ENCODE data around the gene SLX4IP. TPM values are rescaled to one million over a fixed set of nuclear protein-coding genes. Genes with fewer than 3 reads are reported as not detected.
A peak's percentile ranks its signal among the peaks of the same experiment; 100 is the strongest.

SLX4IP gene
- total and polyA plus RNA-seq, 2 of the 13 experiments (the other 11 are each of a cell fraction or from before 2014, with no cell fraction given): 3.6 to 7.3 TPM

DNA sequence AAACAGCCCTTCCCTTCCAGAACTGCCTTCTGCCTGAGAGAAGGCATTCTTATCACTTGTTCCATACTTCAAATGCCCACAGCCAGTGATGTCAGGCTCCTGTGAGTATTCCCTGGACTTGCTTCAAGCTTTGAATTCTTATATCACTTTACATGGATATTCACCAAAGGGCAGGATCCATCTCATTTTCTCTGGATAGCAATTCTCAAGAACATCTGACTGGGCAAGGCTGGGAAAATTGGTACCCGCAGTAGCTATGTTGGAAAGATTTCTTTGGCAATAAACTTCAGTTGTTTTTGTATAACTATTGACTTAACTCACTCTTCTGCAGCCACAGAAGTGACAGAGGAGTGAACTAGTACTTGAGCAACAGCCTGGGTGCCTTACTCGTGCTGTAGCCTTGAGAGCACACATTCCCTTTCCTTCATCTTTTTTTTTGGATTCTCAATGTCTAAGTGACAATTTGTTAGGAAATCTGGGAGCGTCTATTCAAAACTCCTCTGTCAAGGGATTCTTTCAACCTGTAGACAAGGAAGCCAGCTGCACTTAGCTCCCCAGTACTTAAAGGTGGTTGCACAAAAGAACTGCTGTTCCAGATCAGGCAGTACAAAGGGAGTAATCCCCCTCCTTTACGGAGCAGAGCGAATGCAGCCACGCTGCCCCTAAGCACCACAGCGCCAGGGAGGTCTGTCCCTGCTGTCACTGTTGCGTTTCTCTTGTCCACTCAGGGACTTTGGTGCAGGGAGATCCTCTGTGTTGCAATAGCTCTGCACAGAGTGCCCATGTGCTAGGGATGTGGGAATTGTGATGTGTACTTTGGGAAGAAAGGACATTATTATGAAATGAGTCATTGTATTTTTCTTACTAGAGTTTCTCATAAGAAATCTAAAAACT, 169.1 kb downstream of the SLX4IP start (continued):
- TF ChIP-seq ZSCAN31 (CRISPR knock-in tag; IDR thresholded peaks at IDR 0.05; ENCODE audit: low read depth): peak; percentile 89; the same call in 1 of the 2 replicates
- TF ChIP-seq ZNF567 (CRISPR knock-in tag; IDR thresholded peaks at IDR 0.05; ENCODE audit: borderline replicate concordance): peak; percentile 82; the same call in 1 of the 2 replicates
- no peak for TF ChIP-seq ZFP62 (CRISPR knock-in tag; IDR thresholded peaks at IDR 0.05)
- TF ChIP-seq, protein P1, sequence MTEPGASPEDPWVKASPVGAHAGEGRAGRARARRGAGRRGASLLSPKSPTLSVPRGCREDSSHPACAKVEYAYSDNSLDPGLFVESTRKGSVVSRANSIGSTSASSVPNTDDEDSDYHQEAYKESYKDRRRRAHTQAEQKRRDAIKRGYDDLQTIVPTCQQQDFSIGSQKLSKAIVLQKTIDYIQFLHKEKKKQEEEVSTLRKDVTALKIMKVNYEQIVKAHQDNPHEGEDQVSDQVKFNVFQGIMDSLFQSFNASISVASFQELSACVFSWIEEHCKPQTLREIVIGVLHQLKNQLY (CRISPR knock-in tag; IDR thresholded peaks at IDR 0.05): peak; percentile 100
- peak; percentile 98 for TF ChIP-seq ZNF331 (CRISPR knock-in tag; IDR thresholded peaks at IDR 0.05)
- peak; percentile 82 for TF ChIP-seq SNAPC2 (CRISPR knock-in tag; IDR thresholded peaks at IDR 0.05)
- no peak for TF ChIP-seq KAT2B (IDR thresholded peaks at IDR 0.05; ENCODE audit: borderline replicate concordance, low read depth, low read length)
- TF ChIP-seq, protein P2, sequence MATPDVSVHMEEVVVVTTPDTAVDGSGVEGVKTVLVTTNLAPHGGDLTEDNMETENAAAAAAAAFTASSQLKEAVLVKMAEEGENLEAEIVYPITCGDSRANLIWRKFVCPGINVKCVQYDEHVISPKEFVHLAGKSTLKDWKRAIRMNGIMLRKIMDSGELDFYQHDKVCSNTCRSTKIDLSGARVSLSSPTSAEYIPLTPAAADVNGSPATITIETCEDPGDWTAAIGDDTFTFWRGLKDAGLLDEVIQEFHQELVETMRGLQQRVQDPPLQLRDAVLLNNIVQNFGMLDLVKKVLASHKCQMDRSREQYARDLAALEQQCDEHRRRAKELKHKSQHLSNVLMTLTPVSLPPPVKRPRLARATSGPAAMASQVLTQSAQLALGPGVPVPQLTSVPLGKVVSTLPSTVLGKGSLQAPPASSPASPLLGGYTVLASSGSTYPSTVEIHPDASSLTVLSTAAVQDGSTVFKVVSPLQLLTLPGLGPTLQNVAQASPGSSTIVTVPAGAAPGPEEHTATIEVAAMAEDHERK (CRISPR knock-in tag; IDR thresholded peaks at IDR 0.05; ENCODE audit: low read depth): 0 out of 2 replicates have a peak, but pooled peaks have one; percentile 37
- TF ChIP-seq SP5 (CRISPR knock-in tag; IDR thresholded peaks at IDR 0.05; ENCODE audit: borderline replicate concordance, low read depth): peak; percentile 64
- no peak for TF ChIP-seq ZNF382 (CRISPR knock-in tag; IDR thresholded peaks at IDR 0.05; ENCODE audit: borderline replicate concordance)
- TF ChIP-seq ZNF550 (CRISPR knock-in tag; IDR thresholded peaks at IDR 0.05; ENCODE audit: borderline replicate concordance): peak; percentile 84; the same call in 1 of the 2 replicates
- peak; percentile 83; the same call in 1 of the 2 replicates for TF ChIP-seq MEIS2 (CRISPR knock-in tag; IDR thresholded peaks at IDR 0.05)
- 0 out of 2 replicates have a peak, but pooled peaks have one; percentile 24 for TF ChIP-seq ZNF510 (CRISPR knock-in tag; IDR thresholded peaks at IDR 0.05; ENCODE audit: low read depth)
- no peak; the same call in 1 of the 2 replicates for TF ChIP-seq ZNF563 (CRISPR knock-in tag; IDR thresholded peaks at IDR 0.05)
- no peak for TF ChIP-seq ZNF180 (CRISPR knock-in tag; IDR thresholded peaks at IDR 0.05; ENCODE audit: borderline replicate concordance, low read depth)
- 0 out of 2 replicates have a peak, but pooled peaks have one; percentile 74 for TF ChIP-seq WIZ (CRISPR knock-in tag; IDR thresholded peaks at IDR 0.05)
- TF ChIP-seq, protein P3, sequence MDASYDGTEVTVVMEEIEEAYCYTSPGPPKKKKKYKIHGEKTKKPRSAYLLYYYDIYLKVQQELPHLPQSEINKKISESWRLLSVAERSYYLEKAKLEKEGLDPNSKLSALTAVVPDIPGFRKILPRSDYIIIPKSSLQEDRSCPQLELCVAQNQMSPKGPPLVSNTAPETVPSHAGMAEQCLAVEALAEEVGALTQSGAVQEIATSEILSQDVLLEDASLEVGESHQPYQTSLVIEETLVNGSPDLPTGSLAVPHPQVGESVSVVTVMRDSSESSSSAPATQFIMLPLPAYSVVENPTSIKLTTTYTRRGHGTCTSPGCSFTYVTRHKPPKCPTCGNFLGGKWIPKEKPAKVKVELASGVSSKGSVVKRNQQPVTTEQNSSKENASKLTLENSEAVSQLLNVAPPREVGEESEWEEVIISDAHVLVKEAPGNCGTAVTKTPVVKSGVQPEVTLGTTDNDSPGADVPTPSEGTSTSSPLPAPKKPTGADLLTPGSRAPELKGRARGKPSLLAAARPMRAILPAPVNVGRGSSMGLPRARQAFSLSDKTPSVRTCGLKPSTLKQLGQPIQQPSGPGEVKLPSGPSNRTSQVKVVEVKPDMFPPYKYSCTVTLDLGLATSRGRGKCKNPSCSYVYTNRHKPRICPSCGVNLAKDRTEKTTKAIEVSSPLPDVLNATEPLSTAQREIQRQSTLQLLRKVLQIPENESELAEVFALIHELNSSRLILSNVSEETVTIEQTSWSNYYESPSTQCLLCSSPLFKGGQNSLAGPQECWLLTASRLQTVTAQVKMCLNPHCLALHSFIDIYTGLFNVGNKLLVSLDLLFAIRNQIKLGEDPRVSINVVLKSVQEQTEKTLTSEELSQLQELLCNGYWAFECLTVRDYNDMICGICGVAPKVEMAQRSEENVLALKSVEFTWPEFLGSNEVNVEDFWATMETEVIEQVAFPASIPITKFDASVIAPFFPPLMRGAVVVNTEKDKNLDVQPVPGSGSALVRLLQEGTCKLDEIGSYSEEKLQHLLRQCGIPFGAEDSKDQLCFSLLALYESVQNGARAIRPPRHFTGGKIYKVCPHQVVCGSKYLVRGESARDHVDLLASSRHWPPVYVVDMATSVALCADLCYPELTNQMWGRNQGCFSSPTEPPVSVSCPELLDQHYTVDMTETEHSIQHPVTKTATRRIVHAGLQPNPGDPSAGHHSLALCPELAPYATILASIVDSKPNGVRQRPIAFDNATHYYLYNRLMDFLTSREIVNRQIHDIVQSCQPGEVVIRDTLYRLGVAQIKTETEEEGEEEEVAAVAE (CRISPR knock-in tag; IDR thresholded peaks at IDR 0.05; ENCODE audit: borderline replicate concordance): peak; percentile 97
- peak; percentile 94 for TF ChIP-seq RXRB (CRISPR knock-in tag; IDR thresholded peaks at IDR 0.05; ENCODE audit: borderline replicate concordance)
- TF ChIP-seq, protein P4, sequence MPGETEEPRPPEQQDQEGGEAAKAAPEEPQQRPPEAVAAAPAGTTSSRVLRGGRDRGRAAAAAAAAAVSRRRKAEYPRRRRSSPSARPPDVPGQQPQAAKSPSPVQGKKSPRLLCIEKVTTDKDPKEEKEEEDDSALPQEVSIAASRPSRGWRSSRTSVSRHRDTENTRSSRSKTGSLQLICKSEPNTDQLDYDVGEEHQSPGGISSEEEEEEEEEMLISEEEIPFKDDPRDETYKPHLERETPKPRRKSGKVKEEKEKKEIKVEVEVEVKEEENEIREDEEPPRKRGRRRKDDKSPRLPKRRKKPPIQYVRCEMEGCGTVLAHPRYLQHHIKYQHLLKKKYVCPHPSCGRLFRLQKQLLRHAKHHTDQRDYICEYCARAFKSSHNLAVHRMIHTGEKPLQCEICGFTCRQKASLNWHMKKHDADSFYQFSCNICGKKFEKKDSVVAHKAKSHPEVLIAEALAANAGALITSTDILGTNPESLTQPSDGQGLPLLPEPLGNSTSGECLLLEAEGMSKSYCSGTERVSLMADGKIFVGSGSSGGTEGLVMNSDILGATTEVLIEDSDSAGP (CRISPR knock-in tag; IDR thresholded peaks at IDR 0.05; ENCODE audit: borderline replicate concordance): peak; percentile 73; the same call in 1 of the 2 replicates
- peak; percentile 100 for TF ChIP-seq SALL1 (CRISPR knock-in tag; IDR thresholded peaks at IDR 0.05)
- TF ChIP-seq HIVEP1 (CRISPR knock-in tag; IDR thresholded peaks at IDR 0.05): peak; percentile 98
